NCI-H128 (cell line): ENCODE results near the gene HADHA.

Source experiments
- DNase-seq: peaks from one replicate; lab custom pipeline; 2025; ENCODE audit not compliant: unreplicated experiment; lab: John Stamatoyannopoulos, UW

HADHA gene

GRCh38 chr2:26195040-26195984 lies 49.1 kb downstream of the HADHA start:
- DNase-seq, result no peak

- no peak for DNase-seq
These were observed 50.7 kb downstream of the HADHA start for GRCh38 chr2:26193578-26194231.

- no peak for DNase-seq
These were observed 52.9 kb downstream of the HADHA start for GRCh38 chr2:26191316-26192159.

DNA sequence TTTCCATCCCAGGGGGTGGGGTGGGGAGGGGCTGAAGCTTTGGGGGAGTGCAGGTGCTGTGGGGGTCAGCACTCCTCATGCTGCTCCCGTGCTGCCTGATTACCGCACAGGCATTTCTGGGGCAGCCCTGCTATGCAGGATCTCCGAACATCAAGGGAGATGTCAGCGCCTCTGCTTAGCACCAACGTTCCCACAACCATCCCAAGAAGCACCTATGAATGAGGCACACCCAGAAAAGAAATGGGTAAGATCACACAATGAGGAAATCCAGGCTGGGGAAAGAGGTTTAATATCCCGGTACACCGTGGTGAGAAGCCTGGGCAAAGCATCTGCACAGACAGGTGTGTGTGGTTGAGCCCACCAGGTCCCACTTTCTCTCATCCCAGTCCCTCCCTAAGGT lies 54.1 kb downstream of the HADHA start:
- DNase-seq, result no peak

DNA sequence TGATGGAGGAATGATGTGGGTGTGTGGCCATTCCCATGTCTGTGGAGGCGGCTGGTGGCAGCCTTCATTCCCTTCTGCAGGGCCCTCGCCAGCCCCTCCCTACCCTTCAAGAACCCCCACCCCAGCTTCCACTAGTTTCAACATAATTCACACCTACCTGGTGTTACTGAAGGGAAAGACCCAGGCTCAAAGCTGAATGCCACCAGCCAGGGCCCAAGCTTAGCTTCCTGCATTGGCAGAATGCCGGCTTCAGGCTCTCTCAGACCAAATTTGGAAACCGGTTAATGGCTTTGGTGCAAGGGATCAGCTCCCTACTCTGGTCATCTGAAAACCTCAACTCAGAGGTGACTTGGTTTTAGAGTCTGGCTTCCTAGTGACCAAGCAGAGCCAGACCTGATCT lies 54.7 kb downstream of the HADHA start:
- DNase-seq, result no peak

- DNase-seq, result no peak
These were observed 55.3 kb downstream of the HADHA start for GRCh38 chr2:26189123-26189522.

DNA sequence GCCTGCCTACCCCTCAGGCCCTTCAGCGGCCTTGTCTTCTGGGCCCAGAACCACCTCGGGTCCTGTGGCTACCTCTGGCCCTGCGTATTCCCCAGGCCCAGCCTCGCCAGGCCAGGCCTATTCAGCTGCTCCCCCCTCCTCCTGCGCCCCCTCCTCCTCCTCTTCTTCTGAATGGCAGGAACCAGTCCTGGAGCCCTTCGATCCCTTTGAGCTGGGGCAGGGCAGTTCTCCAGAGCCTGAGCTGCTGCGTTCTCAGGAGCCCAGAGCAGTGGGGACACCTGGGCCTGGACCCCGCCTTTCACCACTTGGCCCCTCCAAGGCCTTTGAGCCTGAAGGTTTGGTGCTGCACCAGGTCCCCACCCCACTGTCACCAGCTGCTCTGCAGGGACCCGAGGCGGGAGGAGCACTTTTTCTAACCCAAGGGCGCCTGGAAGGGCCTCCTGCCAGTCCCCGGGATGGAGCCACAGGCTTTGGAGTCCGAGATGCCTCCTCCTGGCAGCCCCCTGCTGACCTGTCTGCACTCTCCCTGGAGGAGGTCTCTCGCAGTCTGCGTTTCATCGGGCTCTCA lies 56.8 kb downstream of the HADHA start:
- no peak for DNase-seq

DNA sequence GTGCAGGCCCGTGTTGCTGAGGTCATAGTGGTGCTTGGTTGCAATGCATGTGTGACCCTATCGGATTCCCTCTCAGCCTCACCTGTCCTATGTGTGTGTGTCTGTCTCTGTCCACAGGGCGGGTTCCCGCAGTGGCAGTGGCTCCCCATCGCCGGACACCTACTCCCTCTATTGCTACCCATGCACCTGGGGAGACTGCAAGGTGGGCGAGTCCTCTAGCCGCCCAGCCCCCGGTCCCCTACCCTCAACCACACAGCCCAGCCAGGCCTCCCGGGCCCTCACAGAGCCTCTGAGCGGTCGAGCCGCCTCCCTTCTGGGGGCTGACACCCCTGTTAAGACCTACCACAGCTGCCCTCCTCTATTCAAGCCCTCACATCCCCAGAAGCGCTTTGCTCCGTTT lies 57.3 kb downstream of the HADHA start:
- no peak for DNase-seq

DNA sequence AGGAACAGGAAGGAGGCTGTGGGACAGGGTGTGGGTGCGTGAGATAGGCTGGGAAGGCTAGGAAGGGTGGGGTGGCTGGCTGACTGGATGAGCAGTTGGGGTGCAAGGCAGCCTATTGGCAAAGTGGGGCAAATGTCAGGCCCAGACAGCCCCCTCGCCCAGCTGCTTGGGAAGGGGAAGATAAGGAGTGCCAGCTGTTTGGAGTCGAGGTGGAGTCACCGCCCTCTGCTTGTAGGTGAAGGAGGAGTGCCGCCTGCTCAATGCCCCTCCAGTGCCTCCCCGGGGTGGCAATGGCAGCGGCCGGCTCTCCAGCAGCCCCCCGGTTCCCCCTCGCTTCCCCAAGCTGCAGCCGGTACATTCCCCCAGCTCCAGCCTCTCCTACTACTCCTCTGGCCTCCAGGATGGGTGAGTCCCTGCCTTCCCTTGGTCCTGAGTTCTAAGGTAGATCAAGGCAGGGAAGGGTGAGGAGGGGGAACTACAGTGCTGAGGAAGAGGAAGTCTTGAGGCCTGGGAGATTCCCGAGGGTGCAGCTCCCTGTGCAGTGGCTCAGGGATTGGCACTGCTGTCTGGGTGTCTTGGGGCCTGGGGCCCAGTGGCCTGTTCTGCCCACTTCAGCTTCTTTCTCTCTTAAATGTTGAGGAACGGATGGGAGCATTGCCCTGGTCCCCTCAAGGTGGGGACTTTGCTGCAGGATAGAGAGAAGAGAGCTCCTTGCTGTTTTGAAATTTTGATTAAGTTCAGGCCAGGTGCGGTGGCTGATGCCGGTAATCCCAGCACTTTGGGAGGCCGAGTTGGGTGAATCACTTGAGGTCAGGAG lies 58.3 kb downstream of the HADHA start:
- DNase-seq, result no peak

- no peak for DNase-seq
These were observed 59.0 kb downstream of the HADHA start for GRCh38 chr2:26185304-26185928.

- peak; percentile 33 for DNase-seq
These were observed 59.7 kb downstream of the HADHA start for GRCh38 chr2:26184555-26185303.

DNA sequence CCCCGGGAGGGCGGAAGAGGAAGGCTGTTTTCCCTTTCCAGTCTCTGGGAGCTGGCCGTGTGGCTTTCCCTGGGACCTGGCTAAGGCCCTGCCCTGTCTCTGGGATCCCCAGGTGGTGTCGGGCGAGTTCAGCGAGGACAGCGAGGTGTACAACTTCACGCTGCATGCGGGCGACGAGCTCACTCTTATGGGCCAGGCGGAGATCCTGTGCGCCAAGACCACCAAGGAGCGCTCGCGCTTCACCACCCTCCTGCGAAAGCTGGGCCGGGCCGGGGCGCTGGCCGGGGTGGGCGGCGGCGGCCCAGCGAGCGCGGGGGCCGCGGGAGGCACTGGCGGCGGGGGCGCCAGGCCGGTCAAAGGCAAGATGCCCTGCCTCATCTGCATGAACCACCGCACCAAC lies 60.3 kb downstream of the HADHA start:
- no peak for DNase-seq

DNA sequence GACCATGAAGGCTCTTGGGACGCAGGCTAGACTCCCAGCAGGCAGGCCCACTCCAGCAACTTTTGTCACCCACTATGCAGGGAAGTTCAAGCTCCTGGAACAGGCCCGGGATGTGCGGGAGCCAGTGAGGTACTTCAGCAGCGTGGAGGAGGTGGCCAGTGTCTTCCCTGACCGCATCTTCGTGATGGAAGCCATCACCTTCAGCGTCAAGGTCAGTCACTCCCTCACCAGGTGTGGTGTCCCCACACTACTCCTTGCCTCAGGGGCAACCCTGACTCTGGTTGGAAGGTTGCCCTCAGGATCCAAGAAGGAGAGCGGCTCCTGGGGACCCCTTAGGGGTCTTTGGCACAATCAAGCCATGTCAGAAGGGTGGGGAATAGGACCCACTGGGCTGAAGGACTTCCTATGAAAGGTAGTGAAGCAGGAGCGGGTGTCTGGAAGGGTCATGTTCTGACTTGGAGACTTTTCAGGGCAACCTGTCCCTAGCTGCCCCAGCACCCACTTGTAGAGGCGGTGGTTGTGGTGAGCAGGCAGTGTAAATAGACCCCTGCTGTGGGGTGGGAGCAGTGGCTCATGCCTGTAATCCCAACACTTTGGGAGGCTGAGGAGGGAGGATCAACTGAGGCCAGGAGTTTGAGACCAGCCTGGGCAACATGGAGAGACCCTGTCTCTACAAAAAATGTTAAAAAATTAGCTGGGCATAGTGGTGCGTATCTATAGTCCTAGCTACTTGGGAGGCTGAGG lies 61.4 kb downstream of the HADHA start:
- DNase-seq, result no peak

- DNase-seq, result no peak
These were observed 62.0 kb downstream of the HADHA start for GRCh38 chr2:26182441-26182840.

DNA sequence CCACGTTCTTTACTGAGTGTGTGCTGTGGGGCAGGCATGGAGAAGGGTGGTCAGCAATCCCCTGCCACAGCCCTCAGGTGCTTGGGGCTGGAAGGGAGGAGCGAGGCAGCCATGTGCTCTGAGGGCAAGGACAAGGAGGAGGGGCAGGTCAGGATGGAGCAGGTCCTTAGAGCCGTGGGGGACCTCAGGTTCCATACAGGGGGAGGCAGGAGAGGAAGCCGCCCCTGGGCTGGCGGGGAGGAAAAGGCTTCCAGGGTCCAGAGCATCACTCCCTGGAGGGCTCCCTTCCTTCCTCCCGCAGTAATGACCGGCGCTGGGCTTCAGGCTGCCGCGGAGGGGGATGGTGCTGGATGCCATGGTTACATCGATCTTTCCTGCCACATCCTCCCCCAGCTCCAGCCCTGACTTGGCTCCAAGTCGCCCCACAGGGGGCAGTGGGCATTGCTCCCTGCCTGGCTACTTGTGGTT lies 65.0 kb downstream of the HADHA start:
- no peak for DNase-seq

DNA sequence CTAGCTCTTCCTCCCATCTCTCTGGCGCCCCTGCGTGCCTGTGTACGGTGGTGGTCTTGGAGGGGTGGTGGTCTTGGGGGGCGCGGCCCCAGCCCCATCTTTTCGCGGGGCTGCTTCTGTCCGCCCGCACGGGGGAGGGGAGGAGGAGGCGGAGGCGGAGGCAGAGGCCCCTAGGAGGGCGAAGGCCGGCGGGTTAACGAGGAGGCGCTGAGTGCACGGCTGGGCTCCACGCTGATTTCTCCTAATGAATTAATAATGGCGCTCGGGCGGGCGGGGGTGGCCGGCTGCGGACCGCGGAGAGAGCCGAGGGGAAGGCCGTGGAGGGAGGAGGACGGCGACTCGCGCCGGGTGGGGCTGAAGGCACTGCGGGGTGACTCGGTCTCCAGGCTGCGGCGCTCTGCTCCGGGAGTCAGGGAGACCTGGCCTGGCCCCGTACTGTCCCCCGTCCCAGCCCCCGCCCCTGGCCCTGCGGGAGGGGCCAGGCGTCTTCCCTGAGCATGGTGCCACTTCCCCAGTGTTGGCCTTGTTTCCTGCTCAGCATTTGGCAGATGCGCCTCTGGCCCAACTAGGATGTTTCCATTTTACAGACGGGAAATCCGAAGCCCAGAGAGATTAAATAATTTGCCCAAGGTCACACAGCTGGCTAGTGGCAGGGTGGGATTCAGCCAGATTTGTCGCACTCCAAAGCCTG lies 65.5 kb downstream of the HADHA start:
- DNase-seq, result no peak

DNA sequence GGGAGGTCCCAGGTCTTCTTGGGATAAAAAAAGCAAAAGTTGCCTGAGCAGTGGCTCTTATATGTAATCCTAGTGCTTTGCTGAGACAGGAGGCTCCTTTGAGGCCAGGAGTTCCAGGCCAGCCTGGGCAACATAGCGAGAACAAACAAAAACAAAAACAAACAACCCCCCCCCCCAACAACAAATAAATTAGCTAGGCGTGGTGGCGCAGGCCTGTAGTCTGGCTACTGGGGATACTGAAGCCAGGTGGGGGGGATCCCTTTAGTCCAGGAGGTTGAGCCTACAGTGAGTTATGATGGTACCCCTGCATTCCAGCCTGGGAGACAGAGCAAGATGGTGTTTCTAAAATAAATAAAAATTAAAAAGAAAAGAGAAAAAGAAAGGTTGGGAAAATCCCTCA lies 66.2 kb downstream of the HADHA start:
- no peak for DNase-seq

DNA sequence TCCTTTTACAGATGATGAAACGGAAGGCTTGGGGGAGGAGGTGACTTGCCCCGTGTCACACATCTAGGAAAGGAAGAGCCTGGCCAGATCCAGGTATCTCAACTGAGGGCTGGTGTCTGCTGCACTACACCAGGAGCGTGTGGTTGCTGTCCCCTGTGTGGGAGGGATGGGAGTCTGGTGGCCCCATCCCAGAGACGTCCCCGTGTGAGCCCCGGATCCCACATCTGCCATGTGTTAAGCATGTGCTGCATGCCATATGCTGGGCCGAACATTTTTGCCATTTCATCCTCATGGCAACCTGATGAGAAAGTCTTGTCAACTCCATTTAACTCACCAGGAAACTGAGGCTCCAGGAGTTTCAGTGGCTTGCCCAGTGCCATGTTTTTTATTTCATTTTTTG lies 67.3 kb downstream of the HADHA start:
- no peak for DNase-seq
